Parathyroid adenoma (tissue), 2 donors: Measurements from ENCODE around the gene AP1S3.
"Not testable (repeated sequence)": the region's sequence is repeated elsewhere in the genome, so short reads cannot be mapped to it uniquely, and the experiment has no call there.

Experiments used
- H2AFZ ChIP-seq: fragments of 300-600 bp; sonication (generic); one replicate; pipeline ENCODE4 v1.7.0; 2017; ENCODE audit warnings: antibody characterized with exemption, mild to moderate bottlenecking
- H3K27ac ChIP-seq: fragments of 300-600 bp; sonication (generic); one replicate; pipeline ENCODE4 v1.7.0; 2017
- H3K27me3 ChIP-seq: fragments of 300-600 bp; sonication (generic); one replicate; pipeline ENCODE4 v1.7.0; 2017; ENCODE audit warnings: low read length; ENCODE audit not compliant: control insufficient read depth, insufficient read depth
- H3K36me3 ChIP-seq: fragments of 300-600 bp; sonication (generic); one replicate; pipeline ENCODE4 v1.7.0; 2017; ENCODE audit warnings: low read length; ENCODE audit not compliant: control insufficient read depth, insufficient read depth
- H3K4me1 ChIP-seq: fragments of 300-600 bp; sonication (generic); one replicate; pipeline ENCODE4 v1.7.0; 2017; ENCODE audit warnings: control low read depth
- H3K4me2 ChIP-seq: fragments of 300-600 bp; sonication (generic); one replicate; pipeline ENCODE4 v1.7.0; 2017; ENCODE audit warnings: low read length
- H3K4me3 ChIP-seq: fragments of 300-600 bp; sonication (generic); one replicate; pipeline ENCODE4 v1.7.0; 2017; ENCODE audit warnings: low read depth, low read length
- H3K79me2 ChIP-seq: fragments of 300-600 bp; sonication (generic); one replicate; pipeline ENCODE4 v1.7.0; 2017; ENCODE audit warnings: control low read depth
- H3K9ac ChIP-seq: fragments of 300-600 bp; sonication (generic); one replicate; pipeline ENCODE4 v1.7.0; 2017; ENCODE audit warnings: mild to moderate bottlenecking
- H3K9me3 ChIP-seq: fragments of 300-600 bp; sonication (generic); one replicate; pipeline ENCODE4 v1.7.0; 2017; ENCODE audit warnings: low read length; ENCODE audit not compliant: control insufficient read depth
- CTCF ChIP-seq: fragments of 300-600 bp; sonication (generic); IDR thresholded peaks from one replicate; pipeline ENCODE4 v1.7.0; 2017; ENCODE audit warnings: antibody characterized with exemption, mild to moderate bottlenecking
- donor health status: primary hyperparathyroidism.

The AP1S3 gene

GRCh38 chr2:223820549-223820948 lies 16.8 kb downstream of the AP1S3 start:
- Histone ChIP-seq H3K79me2 (peaks cover 5% of the 10 kb centered on the region), H3K4me3 (no peak overlapping the region), H2AFZ (no peak overlapping the region), H3K36me3 (no peaks in the 10 kb centered on the region), H3K27me3 (no peaks in the 10 kb centered on the region), H3K9ac (no peak overlapping the region), H3K4me1 (no peaks in the 10 kb centered on the region), H3K9me3 (no peaks in the 10 kb centered on the region), H3K4me2 (no peak overlapping the region), H3K27ac (no peak overlapping the region)
- TF ChIP-seq CTCF: no peak

GRCh38 chr2:223819891-223820290 lies 17.5 kb downstream of the AP1S3 start:
- H3K9ac ChIP-seq: no peak overlapping the region
- no peak overlapping the region for H3K4me3 ChIP-seq
- no peak overlapping the region for H2AFZ ChIP-seq
- H3K9me3 ChIP-seq: no peaks in the 10 kb centered on the region
- H3K4me2 ChIP-seq: no peak overlapping the region
- peaks cover 5% of the 10 kb centered on the region for H3K79me2 ChIP-seq
- no peaks in the 10 kb centered on the region for H3K27me3 ChIP-seq
- no peaks in the 10 kb centered on the region for H3K4me1 ChIP-seq
- TF ChIP-seq CTCF: no peak
- H3K36me3 ChIP-seq: no peaks in the 10 kb centered on the region
- no peak overlapping the region for H3K27ac ChIP-seq

GRCh38 chr2:223815884-223816570 lies 21.4 kb downstream of the AP1S3 start:
- no peak for TF ChIP-seq CTCF
- Histone ChIP-seq H3K4me3 (no peak overlapping the region), H3K4me1 (no peaks in the 10 kb centered on the region), H3K36me3 (no peaks in the 10 kb centered on the region), H3K9ac (no peak overlapping the region), H3K9me3 (no peaks in the 10 kb centered on the region), H3K79me2 (no peaks in the 10 kb centered on the region), H3K4me2 (no peak overlapping the region), H3K27me3 (no peaks in the 10 kb centered on the region), H3K27ac (no peak overlapping the region), H2AFZ (no peak overlapping the region)

- Histone ChIP-seq H3K79me2 (no peaks in the 10 kb centered on the region), H3K4me1 (no peaks in the 10 kb centered on the region), H3K4me3 (no peak overlapping the region), H3K27me3 (no peaks in the 10 kb centered on the region), H2AFZ (no peak overlapping the region), H3K27ac (no peak overlapping the region), H3K36me3 (no peaks in the 10 kb centered on the region), H3K4me2 (no peak overlapping the region), H3K9ac (no peak overlapping the region), H3K9me3 (no peaks in the 10 kb centered on the region)
- no peak for TF ChIP-seq CTCF
These were observed 22.0 kb downstream of the AP1S3 start for GRCh38 chr2:223815186-223815883.

GRCh38 chr2:223814764-223815163 lies 22.6 kb downstream of the AP1S3 start:
- H3K36me3 ChIP-seq, H2AFZ ChIP-seq, H3K4me2 ChIP-seq, H3K27ac ChIP-seq, H3K79me2 ChIP-seq, H3K4me3 ChIP-seq, H3K27me3 ChIP-seq, H3K4me1 ChIP-seq, H3K9ac ChIP-seq, H3K9me3 ChIP-seq: not testable (repeated sequence)
